Mesendoderm (in vitro differentiated cells): ENCODE data around the gene ARHGAP6.

Experiments used
- DNase-seq: peaks from one replicate; pipeline ENCODE4 v3.0.0; 2013
- H2AK5ac ChIP-seq: 2 replicates; pipeline ENCODE4 v1.6.1; 2013; ENCODE audit warnings: low read length, inconsistent platforms
- H2BK120ac ChIP-seq: 2 replicates; pipeline ENCODE4 v1.6.1; 2013; ENCODE audit warnings: low read depth, mild to moderate bottlenecking, low read length, moderate library complexity, mixed read lengths
- H2BK15ac ChIP-seq: replicated peaks from 2 replicates; pipeline ENCODE4 v1.6.1; 2013; ENCODE audit warnings: low read depth, mild to moderate bottlenecking, moderate library complexity
- H2BK5ac ChIP-seq: 2 replicates; pipeline ENCODE4 v1.6.1; 2013; ENCODE audit warnings: low read length, inconsistent platforms
- H3K18ac ChIP-seq: 2 replicates; pipeline ENCODE4 v1.6.1; 2013; ENCODE audit warnings: mild to moderate bottlenecking, low read length, mixed read lengths
- H3K23ac ChIP-seq: one replicate; pipeline ENCODE4 v1.6.1; 2013; ENCODE audit warnings: low read length
- H3K27ac ChIP-seq: 2 replicates; pipeline ENCODE4 v1.5.1; 2013; ENCODE audit warnings: low read depth, mild to moderate bottlenecking, inconsistent platforms, low read length, moderate library complexity
- H3K27me3 ChIP-seq: 2 replicates; pipeline ENCODE4 v1.6.1; 2013; ENCODE audit warnings: low read length, control low read depth, mild to moderate bottlenecking, inconsistent platforms; ENCODE audit not compliant: insufficient read depth, poor library complexity
- H3K36me3 ChIP-seq: 2 replicates; pipeline ENCODE4 v1.6.1; 2013; ENCODE audit warnings: low read length, inconsistent platforms; ENCODE audit not compliant: control insufficient read depth, insufficient read depth
- H3K4ac ChIP-seq: one replicate; pipeline ENCODE4 v1.6.1; 2013; ENCODE audit warnings: low read depth, mild to moderate bottlenecking, low read length, moderate library complexity
- H3K4me1 ChIP-seq: 2 replicates; pipeline ENCODE4 v1.6.1; 2013; ENCODE audit warnings: low read depth, low read length, inconsistent platforms; ENCODE audit not compliant: control insufficient read depth
- H3K4me2 ChIP-seq: 2 replicates; pipeline ENCODE4 v1.6.1; 2013; ENCODE audit warnings: low read length
- H3K4me3 ChIP-seq: 2 replicates; pipeline ENCODE4 v1.5.1; 2013; ENCODE audit warnings: mild to moderate bottlenecking, low read length
- H3K56ac ChIP-seq: one replicate; pipeline ENCODE4 v1.6.1; 2013; ENCODE audit warnings: low read length
- H3K79me1 ChIP-seq: 2 replicates; pipeline ENCODE4 v1.6.1; 2013; ENCODE audit warnings: low read length, inconsistent platforms
- H3K79me2 ChIP-seq: 2 replicates; pipeline ENCODE4 v1.6.1; 2013; ENCODE audit warnings: mild to moderate bottlenecking, low read length; ENCODE audit not compliant: control insufficient read depth, insufficient read depth
- H3K9ac ChIP-seq: 2 replicates; pipeline ENCODE4 v1.6.1; 2013; ENCODE audit warnings: low read length, inconsistent platforms
- H4K5ac ChIP-seq: one replicate; pipeline ENCODE4 v1.6.1; 2013; ENCODE audit warnings: low read length
- H4K8ac ChIP-seq: one replicate; pipeline ENCODE4 v1.6.1; 2013; ENCODE audit warnings: low read depth, mild to moderate bottlenecking, control low read depth, low read length, moderate library complexity
- WGBS: extraction: QIAGEN DNeasy Blood & Tissue Kit; methylation state at CpG from one replicate; pipeline ENCODE4 v1.1.7; 2013; ENCODE audit warnings: low lambda C conversion rate, missing lambda C conversion rate; ENCODE audit not compliant: insufficient coverage; ENCODE audit errors: extremely low coverage; 5-methylcytosine and 5-hydroxymethylcytosine counted together

Gene ARHGAP6

DNA sequence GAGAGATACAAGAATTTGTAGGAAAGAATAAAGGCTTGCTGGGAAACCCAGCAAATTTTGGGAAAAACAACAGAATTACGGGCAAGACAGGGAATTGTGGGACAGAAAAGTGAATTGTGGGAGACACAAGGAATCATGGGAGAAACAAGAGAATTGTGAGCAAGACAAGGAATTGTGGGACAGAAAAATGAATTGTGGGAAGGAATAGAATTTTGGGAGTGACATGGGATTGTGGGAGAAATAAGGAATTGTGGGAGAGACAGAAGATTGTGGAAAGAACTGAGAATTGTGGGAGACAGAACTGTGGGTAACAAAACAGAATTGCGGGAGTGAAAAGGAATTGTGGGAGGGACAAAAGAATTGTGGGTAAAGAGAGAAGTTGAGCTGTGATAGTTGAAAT lies 555.8 kb downstream of the ARHGAP6 start:
- H3K4ac ChIP-seq, result no peak overlapping the region
- H2BK120ac ChIP-seq, result no peak overlapping the region
- no peak overlapping the region for H4K8ac ChIP-seq
- no peak overlapping the region for H2BK15ac ChIP-seq
- H3K4me1 ChIP-seq, result no peaks in the 10 kb centered on the region
- H3K4me3 ChIP-seq, result no peak overlapping the region
- H4K5ac ChIP-seq, result no peak overlapping the region
- no peak overlapping the region for H3K9ac ChIP-seq
- no peak overlapping the region for H2BK5ac ChIP-seq
- H2AK5ac ChIP-seq, result no peak overlapping the region
- no peak for DNase-seq
- H3K18ac ChIP-seq, result no peak overlapping the region
- WGBS, result no CpG with 5 or more reads among the region's 2 CpGs
- no peak overlapping the region for H3K4me2 ChIP-seq
- H3K79me2 ChIP-seq, result peaks cover 12% of the 10 kb centered on the region
- H3K56ac ChIP-seq, result no peak overlapping the region
- H3K23ac ChIP-seq, result no peak overlapping the region
- H3K36me3 ChIP-seq, result no peaks in the 10 kb centered on the region
- no peaks in the 10 kb centered on the region for H3K27me3 ChIP-seq
- no peaks in the 10 kb centered on the region for H3K79me1 ChIP-seq
- H3K27ac ChIP-seq, result no peak overlapping the region

DNA sequence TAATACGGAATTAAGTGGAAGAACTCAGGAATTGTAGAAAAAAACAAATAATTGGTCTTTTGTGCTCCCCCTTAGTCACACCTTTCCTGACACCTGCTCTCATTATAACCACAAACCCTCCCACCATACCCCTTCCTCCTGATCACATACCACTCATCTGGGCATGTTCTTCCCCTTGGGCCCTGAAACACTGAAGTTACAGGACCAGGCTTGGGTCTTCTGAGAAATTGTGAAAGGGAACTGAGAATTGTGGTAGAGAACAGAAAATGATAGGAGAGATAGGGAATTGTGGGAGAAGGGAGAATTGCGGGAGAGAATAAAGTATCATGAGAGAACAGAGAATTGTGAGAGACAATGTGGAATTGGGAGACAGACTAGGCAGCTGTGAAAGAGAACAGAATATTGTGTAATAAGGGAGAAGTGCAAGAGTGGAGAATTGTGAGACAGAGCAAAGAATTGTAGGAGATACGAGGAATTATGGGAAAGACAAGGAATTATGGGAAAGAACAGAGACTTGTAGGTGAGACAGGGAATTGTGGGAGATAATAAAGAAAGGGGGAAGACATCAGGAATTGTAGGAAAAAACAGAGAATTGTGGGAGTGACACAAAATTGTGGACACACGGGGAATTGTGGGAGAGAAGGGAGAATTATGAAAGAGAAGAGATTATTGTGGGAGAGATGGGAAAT lies 557.3 kb downstream of the ARHGAP6 start:
- Histone ChIP-seq H3K4me1 (no peaks in the 10 kb centered on the region), H4K5ac (no peak overlapping the region), H2AK5ac (no peak overlapping the region), H3K36me3 (no peaks in the 10 kb centered on the region), H3K79me2 (peaks cover 12% of the 10 kb centered on the region), H3K27ac (no peak overlapping the region), H3K56ac (no peak overlapping the region), H2BK5ac (no peak overlapping the region), H3K27me3 (no peaks in the 10 kb centered on the region), H3K23ac (no peak overlapping the region), H4K8ac (no peak overlapping the region), H2BK15ac (no peak overlapping the region), H3K18ac (no peak overlapping the region), H3K4me2 (no peak overlapping the region), H3K9ac (no peak overlapping the region), H3K4ac (no peak overlapping the region), H2BK120ac (no peak overlapping the region), H3K4me3 (no peak overlapping the region), H3K79me1 (no peaks in the 10 kb centered on the region)
- DNase-seq, result no peak
- WGBS, result 100% methylated on average over 2 of the region's 4 CpGs

DNA sequence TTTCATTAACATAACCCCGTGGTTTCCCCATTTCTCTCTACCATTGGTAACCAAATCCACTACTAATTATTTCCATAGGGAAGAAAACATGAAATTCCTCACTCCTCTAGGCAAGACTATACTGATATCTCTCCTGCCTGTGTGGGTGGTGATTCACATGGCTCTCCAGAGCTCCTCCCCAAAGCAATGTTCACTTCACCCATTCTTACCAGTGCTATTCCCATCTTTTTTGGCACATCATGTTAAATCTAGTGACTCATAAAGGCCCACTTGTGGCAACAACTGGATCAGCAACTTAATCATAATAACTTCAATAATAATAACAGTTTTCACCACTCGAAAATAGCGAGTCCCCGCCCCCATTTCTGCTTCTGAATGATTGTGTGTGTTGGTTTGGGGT lies 560.6 kb downstream of the ARHGAP6 start:
- H3K9ac ChIP-seq, result no peak overlapping the region
- H3K79me1 ChIP-seq, result no peaks in the 10 kb centered on the region
- H3K4me1 ChIP-seq, result no peaks in the 10 kb centered on the region
- H3K79me2 ChIP-seq, result no peaks in the 10 kb centered on the region
- H3K56ac ChIP-seq, result no peak overlapping the region
- no peak overlapping the region for H4K8ac ChIP-seq
- H2BK5ac ChIP-seq, result no peak overlapping the region
- H3K4me3 ChIP-seq, result no peak overlapping the region
- no peak overlapping the region for H3K27ac ChIP-seq
- H3K4ac ChIP-seq, result no peak overlapping the region
- no peak overlapping the region for H4K5ac ChIP-seq
- no peaks in the 10 kb centered on the region for H3K27me3 ChIP-seq
- no peak overlapping the region for H2AK5ac ChIP-seq
- no peak overlapping the region for H3K4me2 ChIP-seq
- no peak for DNase-seq
- H3K23ac ChIP-seq, result no peak overlapping the region
- H3K36me3 ChIP-seq, result no peaks in the 10 kb centered on the region
- no CpG with 5 or more reads among the region's 4 CpGs for WGBS
- no peak overlapping the region for H3K18ac ChIP-seq
- H2BK15ac ChIP-seq, result no peak overlapping the region
- no peak overlapping the region for H2BK120ac ChIP-seq

DNA sequence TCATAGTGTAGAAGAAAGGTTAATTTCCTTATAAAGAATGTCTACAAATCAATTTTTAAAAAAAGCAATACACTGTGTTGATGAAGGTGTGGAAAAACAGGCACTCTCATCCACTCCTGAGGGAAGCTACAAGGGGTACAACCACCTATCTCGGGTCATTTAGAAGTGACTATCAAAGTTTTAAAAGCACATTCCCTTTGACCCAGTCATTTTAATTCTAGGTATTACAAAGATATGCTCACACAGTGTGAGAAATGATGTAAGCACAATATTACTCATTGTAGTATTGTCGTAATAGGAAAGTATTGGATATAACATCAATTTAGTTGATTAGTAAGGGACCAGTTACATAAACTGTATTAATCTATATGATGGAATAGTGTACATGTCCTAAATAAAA lies 562.0 kb downstream of the ARHGAP6 start:
- Histone ChIP-seq H2BK120ac (no peak overlapping the region), H3K79me2 (no peaks in the 10 kb centered on the region), H3K23ac (no peak overlapping the region), H3K4ac (no peak overlapping the region), H3K4me2 (no peak overlapping the region), H3K4me1 (no peaks in the 10 kb centered on the region), H4K8ac (no peak overlapping the region), H2BK5ac (no peak overlapping the region), H3K27ac (no peak overlapping the region), H2BK15ac (no peak overlapping the region), H3K56ac (no peak overlapping the region), H3K4me3 (no peak overlapping the region), H4K5ac (no peak overlapping the region), H3K79me1 (no peaks in the 10 kb centered on the region), H2AK5ac (no peak overlapping the region), H3K36me3 (no peaks in the 10 kb centered on the region), H3K18ac (no peak overlapping the region), H3K27me3 (no peaks in the 10 kb centered on the region), H3K9ac (no peak overlapping the region)
- no peak for DNase-seq
- no CpG with 5 or more reads among the region's 2 CpGs for WGBS

DNA sequence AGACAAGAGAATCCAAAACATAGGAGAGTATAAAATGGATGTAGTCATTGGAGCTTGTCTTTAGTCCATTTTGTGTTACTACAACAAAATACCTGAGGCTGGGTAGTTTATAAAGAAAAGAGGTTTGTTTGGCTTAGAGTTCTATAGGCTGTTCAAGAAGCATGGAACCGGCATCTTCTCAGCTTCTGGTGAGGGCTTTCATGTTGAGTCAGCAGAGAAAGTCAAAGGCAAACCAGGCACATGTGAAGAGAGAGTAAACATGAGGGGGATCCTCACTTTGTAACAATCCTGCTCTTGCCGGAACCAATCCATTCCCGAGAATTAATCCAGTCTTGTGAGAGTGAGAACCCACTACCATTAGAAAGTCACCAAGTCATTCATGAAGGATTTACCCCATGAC lies 562.7 kb downstream of the ARHGAP6 start:
- Histone ChIP-seq H3K4me2 (no peak overlapping the region), H2AK5ac (no peak overlapping the region), H4K8ac (no peak overlapping the region), H2BK15ac (no peak overlapping the region), H3K36me3 (no peaks in the 10 kb centered on the region), H3K79me1 (no peaks in the 10 kb centered on the region), H3K18ac (no peak overlapping the region), H3K4me3 (no peak overlapping the region), H3K56ac (no peak overlapping the region), H3K27me3 (no peaks in the 10 kb centered on the region), H3K4me1 (no peaks in the 10 kb centered on the region), H3K4ac (no peak overlapping the region), H4K5ac (no peak overlapping the region), H2BK120ac (no peak overlapping the region), H3K23ac (no peak overlapping the region), H3K9ac (no peak overlapping the region), H3K79me2 (no peaks in the 10 kb centered on the region), H2BK5ac (no peak overlapping the region), H3K27ac (no peak overlapping the region)
- WGBS, result no CpG with 5 or more reads among the region's 3 CpGs
- no peak for DNase-seq
